Panc1 (cell line): ENCODE data around the gene MYH7B. TPM values are rescaled to one million over a fixed set of nuclear protein-coding genes. Genes with fewer than 3 reads are reported as not detected.

Experiments used
- ATAC-seq: fragments of 200-7000 bp; cut with Tn5 transposase; 2 replicates; pipeline ENCODE4 v1.9.1; 2020; ENCODE audit warnings: mild to moderate bottlenecking, moderate library complexity
- BruUV-seq: library from RNA; stranded (reverse); fragments of 400-500 nt; replicated peaks from 2 replicates; lab custom pipeline; 2021; lab: Mats Ljungman, UMichigan
- CTCF ChIA-PET: fragments of 300-600 bp; sonication (Branson Sonifier 250); formaldehyde crosslinking; loops from one replicate; lab custom pipeline; 2022; ENCODE audit warnings: antibody characterized with exemption; lab: Charles Lee
- POLR2A ChIA-PET: fragments of 300-600 bp; sonication (Branson Sonifier 250); formaldehyde crosslinking; loops from one replicate; lab custom pipeline; 2022; ENCODE audit warnings: antibody characterized with exemption; lab: Charles Lee
- DNase-seq: peaks from one replicate; pipeline ENCODE4 v3.0.0-alpha.2; 2010; ENCODE audit warnings: low read depth, low spot score
- H3K27ac ChIP-seq: 2 replicates; pipeline ENCODE4 v1.5.1; 2011; ENCODE audit warnings: mild to moderate bottlenecking, low read length, inconsistent platforms
- H3K27me3 ChIP-seq: fragments of 200-500 bp; sonication (Bioruptor generic); 2 replicates; pipeline ENCODE4 v1.6.0; 2014; ENCODE audit warnings: low read length, inconsistent platforms; ENCODE audit not compliant: control insufficient read depth, insufficient read depth
- H3K36me3 ChIP-seq: fragments of 200-500 bp; sonication (Bioruptor generic); 2 replicates; pipeline ENCODE4 v1.5.1; 2014; ENCODE audit warnings: inconsistent platforms, mild to moderate bottlenecking, low read length, moderate library complexity; ENCODE audit not compliant: control insufficient read depth, insufficient read depth
- H3K4me1 ChIP-seq: 2 replicates; pipeline ENCODE4 v1.5.1; 2011; ENCODE audit warnings: inconsistent platforms, mild to moderate bottlenecking, low read length, moderate library complexity; ENCODE audit not compliant: control insufficient read depth, insufficient read depth
- H3K4me3 ChIP-seq, 2 experiments: 2 replicates each; pipeline ENCODE4 v1.5.1; 2011 to 2012; ENCODE audit warnings: low read depth in 2 of 2, low read length in 2 of 2, mild to moderate bottlenecking in 2 of 2, inconsistent platforms in 1 of 2, moderate library complexity in 1 of 2
- H3K9me3 ChIP-seq: fragments of 200-500 bp; sonication (Bioruptor generic); 2 replicates; pipeline ENCODE4 v1.5.1; 2014; ENCODE audit warnings: low read depth, mild to moderate bottlenecking, inconsistent platforms, low read length, moderate library complexity; ENCODE audit not compliant: control insufficient read depth, insufficient read depth
- CTCF ChIP-seq: fragments of 450-650 bp; IDR thresholded peaks from 2 replicates; pipeline ENCODE4 v1.5.1; 2017; ENCODE audit warnings: mild to moderate bottlenecking
- POLR2AphosphoS5 ChIP-seq: IDR thresholded peaks from 2 replicates; pipeline ENCODE4 v1.6.1; 2012; ENCODE audit warnings: mild to moderate bottlenecking, low read depth, low read length, moderate library complexity
- TCF7L2 ChIP-seq: IDR thresholded peaks from 2 replicates; pipeline ENCODE4 v1.6.1; 2011; ENCODE audit warnings: mild to moderate bottlenecking, low read depth, low read length, inconsistent platforms
- in situ Hi-C: cut with HindIII; loops from 2 replicates; pipeline ENCODE4 v1.10.0; 2016; ENCODE audit warnings: low sequenced_read_pairs, low pct_unique_long_range_greater_than_20kb
- intact Hi-C: fragments of 100-400 bp; cut with micrococcal nuclease; formaldehyde crosslinking; loops from one replicate; pipeline ENCODE4 v1.10.0; 2022; ENCODE audit not compliant: unreplicated experiment
- total RNA-seq: library from RNA; stranded (reverse); gene quantifications from one replicate; pipeline ENCODE4 v1.2.1, GENCODE V29; 2021; ENCODE audit not compliant: unreplicated experiment
- TF ChIP-seq, protein P1 (sequence below), 2 experiments: IDR thresholded peaks; 2 replicates each; pipeline ENCODE4 v1.6.1; 2011 to 2012; ENCODE audit warnings: low read depth in 2 of 2, control low read depth in 1 of 2, low read length in 1 of 2, mild to moderate bottlenecking in 1 of 2, moderate library complexity in 1 of 2; ENCODE audit not compliant: insufficient read depth in 1 of 2

Gene MYH7B
- total RNA-seq, 1 experiment from 2014 or later = 0.59 TPM

DNA sequence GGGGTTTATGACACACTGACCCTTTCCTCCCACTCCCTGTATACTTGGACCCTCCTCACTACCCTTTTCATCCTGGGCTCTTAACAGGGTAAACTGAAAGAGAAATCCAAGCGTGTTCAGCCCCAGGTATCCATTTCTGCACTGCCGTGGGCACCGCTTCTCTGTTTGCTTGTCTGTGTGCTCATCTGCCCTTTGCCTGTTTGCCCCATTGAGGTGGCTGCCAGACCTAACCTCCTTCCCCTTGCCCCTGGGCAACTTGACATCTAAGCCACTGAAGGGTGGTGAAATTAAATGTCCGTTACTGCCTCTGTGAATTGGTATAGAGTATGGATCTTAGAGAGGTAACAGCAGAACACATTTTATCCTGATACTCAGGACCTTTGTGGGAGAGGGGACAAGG lies 40.5 kb upstream of the MYH7B start:
- ATAC-seq (no peak), DNase-seq (no peak)
- in situ Hi-C loops = no loop called here
- ChIA-PET POLR2A (no interaction called here), CTCF (no interaction called here)
- Histone ChIP-seq H3K27me3 (no peaks in the 10 kb centered on the region), H3K9me3 (no peaks in the 10 kb centered on the region), H3K27ac (no peak overlapping the region), H3K4me3 (no peak overlapping the region), H3K4me1 (no peaks in the 10 kb centered on the region), H3K36me3 (no peaks in the 10 kb centered on the region)
- BruUV-seq = no TSS peak
- intact Hi-C loops = no loop called here
- TF ChIP-seq, protein P1, sequence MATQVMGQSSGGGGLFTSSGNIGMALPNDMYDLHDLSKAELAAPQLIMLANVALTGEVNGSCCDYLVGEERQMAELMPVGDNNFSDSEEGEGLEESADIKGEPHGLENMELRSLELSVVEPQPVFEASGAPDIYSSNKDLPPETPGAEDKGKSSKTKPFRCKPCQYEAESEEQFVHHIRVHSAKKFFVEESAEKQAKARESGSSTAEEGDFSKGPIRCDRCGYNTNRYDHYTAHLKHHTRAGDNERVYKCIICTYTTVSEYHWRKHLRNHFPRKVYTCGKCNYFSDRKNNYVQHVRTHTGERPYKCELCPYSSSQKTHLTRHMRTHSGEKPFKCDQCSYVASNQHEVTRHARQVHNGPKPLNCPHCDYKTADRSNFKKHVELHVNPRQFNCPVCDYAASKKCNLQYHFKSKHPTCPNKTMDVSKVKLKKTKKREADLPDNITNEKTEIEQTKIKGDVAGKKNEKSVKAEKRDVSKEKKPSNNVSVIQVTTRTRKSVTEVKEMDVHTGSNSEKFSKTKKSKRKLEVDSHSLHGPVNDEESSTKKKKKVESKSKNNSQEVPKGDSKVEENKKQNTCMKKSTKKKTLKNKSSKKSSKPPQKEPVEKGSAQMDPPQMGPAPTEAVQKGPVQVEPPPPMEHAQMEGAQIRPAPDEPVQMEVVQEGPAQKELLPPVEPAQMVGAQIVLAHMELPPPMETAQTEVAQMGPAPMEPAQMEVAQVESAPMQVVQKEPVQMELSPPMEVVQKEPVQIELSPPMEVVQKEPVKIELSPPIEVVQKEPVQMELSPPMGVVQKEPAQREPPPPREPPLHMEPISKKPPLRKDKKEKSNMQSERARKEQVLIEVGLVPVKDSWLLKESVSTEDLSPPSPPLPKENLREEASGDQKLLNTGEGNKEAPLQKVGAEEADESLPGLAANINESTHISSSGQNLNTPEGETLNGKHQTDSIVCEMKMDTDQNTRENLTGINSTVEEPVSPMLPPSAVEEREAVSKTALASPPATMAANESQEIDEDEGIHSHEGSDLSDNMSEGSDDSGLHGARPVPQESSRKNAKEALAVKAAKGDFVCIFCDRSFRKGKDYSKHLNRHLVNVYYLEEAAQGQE (IDR thresholded peaks at IDR 0.05; ENCODE audit: insufficient read depth in 1 of 2, low read depth in 2 of 2, low read length in 1 of 2) = no peak
- no peak for TF ChIP-seq TCF7L2

DNA sequence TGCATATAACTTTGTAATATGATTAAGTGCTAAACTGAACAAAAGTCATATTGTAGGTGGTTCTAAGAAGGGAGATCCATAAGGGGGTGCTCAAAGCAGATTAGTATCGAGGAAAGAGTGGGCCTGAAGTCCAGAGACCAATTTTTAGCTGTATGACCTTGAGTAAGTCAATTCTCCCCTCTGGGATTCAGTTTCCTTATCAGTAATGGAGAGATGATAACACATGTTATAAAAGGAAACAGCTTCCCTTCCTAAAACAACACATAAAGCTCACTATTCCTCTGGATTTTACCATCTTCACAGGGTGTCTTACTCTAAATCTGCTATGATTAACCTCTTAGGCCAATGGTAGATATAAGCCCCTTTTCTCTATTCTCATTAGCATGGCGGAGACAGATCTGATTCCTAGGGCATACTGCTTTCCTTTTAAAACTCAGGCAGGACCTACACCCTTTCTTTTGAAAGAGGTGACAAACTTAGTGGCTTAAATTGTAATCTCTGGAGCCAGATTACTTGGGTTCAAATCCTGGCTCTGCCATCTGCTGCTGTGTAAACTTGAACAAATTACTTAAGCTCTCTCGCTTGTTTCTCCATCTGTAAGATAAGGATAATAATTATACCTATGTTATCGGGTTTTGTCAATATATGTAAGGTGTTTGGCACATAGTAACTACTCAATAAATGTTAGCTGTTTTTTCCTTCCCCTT lies 39.8 kb upstream of the MYH7B start:
- Histone ChIP-seq H3K4me1 (no peaks in the 10 kb centered on the region), H3K36me3 (no peaks in the 10 kb centered on the region), H3K27me3 (no peaks in the 10 kb centered on the region), H3K4me3 (no peak overlapping the region), H3K9me3 (no peaks in the 10 kb centered on the region), H3K27ac (no peak overlapping the region)
- BruUV-seq = no TSS peak
- in situ Hi-C loops (no loop called here), intact Hi-C loops (no loop called here)
- POLR2A ChIA-PET = no interaction called here
- DNase-seq (no peak), ATAC-seq (no peak)
- CTCF ChIA-PET = no interaction called here
- TF ChIP-seq, protein P1 (IDR thresholded peaks at IDR 0.05; ENCODE audit: insufficient read depth in 1 of 2, low read depth in 2 of 2, low read length in 1 of 2) = no peak
- no peak for TF ChIP-seq POLR2AphosphoS5
- TF ChIP-seq CTCF = no peak
